ENCODE measurements around the gene ANKRD24.

DNA sequence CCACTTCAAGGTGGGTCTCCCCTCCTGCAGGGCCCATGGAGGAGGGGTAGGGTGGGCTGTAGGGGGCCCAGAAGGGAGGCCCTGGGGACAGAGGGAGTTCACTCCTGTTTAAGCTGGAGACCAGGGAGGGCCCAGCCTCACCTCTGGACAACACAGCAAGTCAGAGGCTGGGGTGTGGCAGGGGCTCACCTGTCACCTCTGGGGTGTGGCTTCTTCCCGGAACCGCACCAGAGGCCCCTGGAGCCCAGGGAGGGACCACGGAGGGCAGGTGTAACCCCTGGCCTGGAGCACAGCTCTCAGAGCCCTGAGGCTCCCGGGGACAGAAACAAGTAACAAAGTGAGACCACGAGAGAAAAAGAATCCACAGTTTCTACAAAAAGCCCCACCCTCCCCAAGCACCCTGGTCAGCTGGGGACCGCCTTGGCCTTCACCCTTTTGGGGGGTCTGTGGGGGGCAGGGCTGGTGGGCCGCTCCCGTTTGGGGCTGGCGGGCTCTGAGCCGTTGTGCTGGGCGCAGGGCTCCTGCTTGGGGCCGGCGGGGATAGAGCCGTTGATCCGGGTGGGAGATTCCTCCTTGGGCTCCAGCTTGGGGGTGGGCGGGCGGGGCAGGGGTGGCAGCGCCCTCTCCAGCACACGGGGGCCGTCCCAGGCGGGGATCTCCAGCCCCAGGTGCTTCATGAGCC is 8.1 kb upstream of the ANKRD24 start:
- TF ChIP-seq, protein P1, sequence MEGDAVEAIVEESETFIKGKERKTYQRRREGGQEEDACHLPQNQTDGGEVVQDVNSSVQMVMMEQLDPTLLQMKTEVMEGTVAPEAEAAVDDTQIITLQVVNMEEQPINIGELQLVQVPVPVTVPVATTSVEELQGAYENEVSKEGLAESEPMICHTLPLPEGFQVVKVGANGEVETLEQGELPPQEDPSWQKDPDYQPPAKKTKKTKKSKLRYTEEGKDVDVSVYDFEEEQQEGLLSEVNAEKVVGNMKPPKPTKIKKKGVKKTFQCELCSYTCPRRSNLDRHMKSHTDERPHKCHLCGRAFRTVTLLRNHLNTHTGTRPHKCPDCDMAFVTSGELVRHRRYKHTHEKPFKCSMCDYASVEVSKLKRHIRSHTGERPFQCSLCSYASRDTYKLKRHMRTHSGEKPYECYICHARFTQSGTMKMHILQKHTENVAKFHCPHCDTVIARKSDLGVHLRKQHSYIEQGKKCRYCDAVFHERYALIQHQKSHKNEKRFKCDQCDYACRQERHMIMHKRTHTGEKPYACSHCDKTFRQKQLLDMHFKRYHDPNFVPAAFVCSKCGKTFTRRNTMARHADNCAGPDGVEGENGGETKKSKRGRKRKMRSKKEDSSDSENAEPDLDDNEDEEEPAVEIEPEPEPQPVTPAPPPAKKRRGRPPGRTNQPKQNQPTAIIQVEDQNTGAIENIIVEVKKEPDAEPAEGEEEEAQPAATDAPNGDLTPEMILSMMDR (IDR thresholded peaks at IDR 0.05; ENCODE audit: poor library complexity) = no peak
- TF ChIP-seq EZH2 (IDR thresholded peaks at IDR 0.05; ENCODE audit: borderline replicate concordance) = no peak

Data from hepatocyte (in vitro differentiated cells).